ENCODE data around the gene KCNIP4.

DNA sequence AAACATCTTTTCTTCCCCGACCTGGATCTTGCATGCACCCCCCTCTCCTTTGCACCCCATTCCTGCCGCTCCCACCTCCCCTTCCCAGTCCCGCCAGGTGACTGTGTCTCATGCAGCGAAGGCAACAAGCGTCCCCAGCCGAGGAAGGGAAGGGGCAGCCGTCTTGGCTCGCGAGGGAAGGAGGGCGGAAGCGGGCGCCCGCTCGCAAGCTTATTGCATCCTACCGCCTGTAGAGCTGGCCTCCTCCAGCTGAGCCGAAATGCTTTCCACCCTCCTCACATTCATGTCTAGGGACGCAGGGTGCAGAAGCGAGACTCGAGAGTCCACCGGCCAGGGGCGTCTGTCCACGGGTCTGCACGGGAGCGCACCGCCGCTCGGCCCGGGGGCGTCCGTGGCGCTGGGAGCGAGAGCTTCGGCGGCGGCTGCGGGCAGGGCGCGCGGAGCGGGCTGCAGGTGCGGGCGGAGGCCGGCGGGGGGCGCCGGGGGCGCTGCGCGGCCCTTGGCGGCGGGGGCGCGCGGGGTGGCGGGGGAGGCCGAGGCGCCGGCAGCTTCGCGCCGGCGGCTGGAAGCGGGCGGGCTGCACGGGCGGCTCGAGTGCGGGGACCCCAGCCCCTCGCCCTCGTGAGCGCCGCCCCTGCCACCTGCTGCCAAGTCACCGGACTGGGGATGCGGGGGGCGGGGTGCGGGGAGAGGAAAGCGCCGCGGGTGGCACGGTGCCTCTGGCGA is at the start of gene KCNIP4:
- TF ChIP-seq, protein P1, sequence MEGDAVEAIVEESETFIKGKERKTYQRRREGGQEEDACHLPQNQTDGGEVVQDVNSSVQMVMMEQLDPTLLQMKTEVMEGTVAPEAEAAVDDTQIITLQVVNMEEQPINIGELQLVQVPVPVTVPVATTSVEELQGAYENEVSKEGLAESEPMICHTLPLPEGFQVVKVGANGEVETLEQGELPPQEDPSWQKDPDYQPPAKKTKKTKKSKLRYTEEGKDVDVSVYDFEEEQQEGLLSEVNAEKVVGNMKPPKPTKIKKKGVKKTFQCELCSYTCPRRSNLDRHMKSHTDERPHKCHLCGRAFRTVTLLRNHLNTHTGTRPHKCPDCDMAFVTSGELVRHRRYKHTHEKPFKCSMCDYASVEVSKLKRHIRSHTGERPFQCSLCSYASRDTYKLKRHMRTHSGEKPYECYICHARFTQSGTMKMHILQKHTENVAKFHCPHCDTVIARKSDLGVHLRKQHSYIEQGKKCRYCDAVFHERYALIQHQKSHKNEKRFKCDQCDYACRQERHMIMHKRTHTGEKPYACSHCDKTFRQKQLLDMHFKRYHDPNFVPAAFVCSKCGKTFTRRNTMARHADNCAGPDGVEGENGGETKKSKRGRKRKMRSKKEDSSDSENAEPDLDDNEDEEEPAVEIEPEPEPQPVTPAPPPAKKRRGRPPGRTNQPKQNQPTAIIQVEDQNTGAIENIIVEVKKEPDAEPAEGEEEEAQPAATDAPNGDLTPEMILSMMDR (IDR thresholded peaks at IDR 0.05), result no peak
- no peak for TF ChIP-seq POLR2A (IDR thresholded peaks at IDR 0.05)

Data from heart left ventricle (tissue), 13 donors.